Lung (tissue), 12 donors: ENCODE measurements around the gene TNFAIP8. TPM values are rescaled to one million over a fixed set of nuclear protein-coding genes. Genes with fewer than 3 reads are reported as not detected.
A peak's percentile ranks its signal among the peaks of the same experiment; 100 is the strongest.

ENCODE experiments used
- ATAC-seq: fragments of 200-7000 bp; cut with Tn5 transposase; one replicate; pipeline ENCODE4 v1.9.1; 2020; ENCODE audit warnings: moderate number of reproducible peaks; ENCODE audit not compliant: insufficient read depth, low FRiP score
- DNase-seq, 3 donors: peaks; one replicate each; pipeline ENCODE4 v3.0.0-alpha.2; 2013 to 2017
- H3K27ac ChIP-seq, 2 donors: one replicate each; pipeline ENCODE4 v1.5.1; 2013; ENCODE audit warnings: mild to moderate bottlenecking in 2 of 2, moderate library complexity in 2 of 2, control low read depth in 1 of 2, inconsistent platforms in 1 of 2, low read depth in 1 of 2, low read length in 1 of 2
- H3K27me3 ChIP-seq, 3 donors: one replicate each; pipeline ENCODE4 v1.5.1; 2013; ENCODE audit warnings: low read length in 2 of 3; ENCODE audit not compliant: control insufficient read depth in 3 of 3, insufficient read depth in 3 of 3
- H3K36me3 ChIP-seq, 4 donors: one replicate each; pipeline ENCODE4 v1.5.1; 2013; ENCODE audit warnings: low read length in 4 of 4, mild to moderate bottlenecking in 1 of 4, moderate library complexity in 1 of 4; ENCODE audit not compliant: control insufficient read depth in 4 of 4, insufficient read depth in 4 of 4
- H3K4me1 ChIP-seq, 5 donors: one replicate each; pipeline ENCODE4 v1.5.1; 2013; ENCODE audit warnings: low read length in 5 of 5, mild to moderate bottlenecking in 2 of 5, moderate library complexity in 1 of 5; ENCODE audit not compliant: control insufficient read depth in 5 of 5, insufficient read depth in 5 of 5
- H3K4me3 ChIP-seq: one replicate; pipeline ENCODE4 v1.5.1; 2013; ENCODE audit warnings: mild to moderate bottlenecking, control low read depth, moderate library complexity
- H3K9ac ChIP-seq, 2 donors: one replicate each; pipeline ENCODE4 v1.5.1; 2013; ENCODE audit warnings: low read length in 2 of 2, control low read depth in 1 of 2; ENCODE audit not compliant: insufficient read depth in 1 of 2
- H3K9me3 ChIP-seq, 4 donors: one replicate each; pipeline ENCODE4 v1.5.1; 2013; ENCODE audit warnings: low read length in 3 of 4, mild to moderate bottlenecking in 1 of 4, moderate library complexity in 1 of 4; ENCODE audit not compliant: control insufficient read depth in 4 of 4, insufficient read depth in 3 of 4
- WGBS, 2 donors: extraction: QIAGEN DNeasy Blood & Tissue Kit; methylation state at CpG; one replicate each; pipeline ENCODE4 v1.1.7; 2013; 5-methylcytosine and 5-hydroxymethylcytosine counted together
- polyA plus RNA-seq, 2 donors: library from polyadenylated mRNA; stranded (reverse); fragments of 200-250 nt; gene quantifications; one replicate each; pipeline ENCODE4 v1.2.1, GENCODE V29; 2013
- total RNA-seq, 2 donors: library from RNA; depleted of rRNA in 1 of 2; stranded (reverse); fragments of >200 nt in 1 of 2; gene quantifications; one replicate each; pipeline ENCODE4 v1.2.1, GENCODE V29; 2014 to 2021
- TF ChIP-seq, protein P1 (sequence below): IDR thresholded peaks from 2 replicates; pipeline ENCODE4 v1.5.1; 2012; ENCODE audit warnings: mild to moderate bottlenecking; ENCODE audit errors: control extremely low read depth, extremely low read depth
- donor health status: control.
- donor health status: control.
- donor health status: Bipolar disorder and iron deficiency.
- donor health status: healthy.
- donor health status: DM: yes; HTN: yes; CAD: no.

The TNFAIP8 gene
- total and polyA plus RNA-seq, 4 donors, result 11.5 to 58.9 (median 35.6) TPM

DNA sequence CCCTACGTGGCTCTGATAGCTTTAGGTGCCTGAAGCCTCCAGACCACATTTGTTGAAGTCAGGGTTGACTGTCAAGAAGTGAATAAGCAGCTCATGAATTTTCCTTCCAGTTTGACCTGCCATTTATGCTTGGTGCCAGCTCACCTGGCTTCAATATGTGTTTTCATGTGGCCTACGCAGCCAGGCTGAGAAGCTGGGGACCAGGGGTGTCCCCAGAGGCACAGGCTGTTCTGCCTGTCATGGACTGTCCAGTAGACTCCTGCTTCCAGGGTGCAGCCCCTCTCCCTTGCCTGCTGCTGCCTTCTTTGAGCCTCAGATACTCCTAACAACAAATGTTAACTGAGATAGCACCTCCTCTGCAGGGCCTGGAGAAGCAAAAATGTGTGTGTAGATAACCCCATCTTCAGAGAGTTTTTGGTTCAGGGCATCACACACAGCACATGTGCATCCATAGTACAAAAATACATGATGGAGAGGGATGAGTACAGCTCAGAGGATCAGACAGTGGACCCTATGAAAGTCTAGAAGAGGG lies 5.8 kb downstream of the TNFAIP8 start:
- Histone ChIP-seq H3K4me1 (peaks cover 0 to 26% (median 15%) of the 10 kb centered on the region in 5 donors), H3K27ac (peak overlapping the region in 1 of 2 donors; percentile 1), H3K27me3 (no peaks in the 10 kb centered on the region), H3K4me3 (no peak overlapping the region), H3K36me3 (no peaks in the 10 kb centered on the region), H3K9me3 (no peaks in the 10 kb centered on the region), H3K9ac (no peak overlapping the region)
- no peak for ATAC-seq
- no peak for DNase-seq
- WGBS, 2 donors, result 90 to 98% methylated on average over 2 of the region's 2 CpGs
- TF ChIP-seq, protein P1, sequence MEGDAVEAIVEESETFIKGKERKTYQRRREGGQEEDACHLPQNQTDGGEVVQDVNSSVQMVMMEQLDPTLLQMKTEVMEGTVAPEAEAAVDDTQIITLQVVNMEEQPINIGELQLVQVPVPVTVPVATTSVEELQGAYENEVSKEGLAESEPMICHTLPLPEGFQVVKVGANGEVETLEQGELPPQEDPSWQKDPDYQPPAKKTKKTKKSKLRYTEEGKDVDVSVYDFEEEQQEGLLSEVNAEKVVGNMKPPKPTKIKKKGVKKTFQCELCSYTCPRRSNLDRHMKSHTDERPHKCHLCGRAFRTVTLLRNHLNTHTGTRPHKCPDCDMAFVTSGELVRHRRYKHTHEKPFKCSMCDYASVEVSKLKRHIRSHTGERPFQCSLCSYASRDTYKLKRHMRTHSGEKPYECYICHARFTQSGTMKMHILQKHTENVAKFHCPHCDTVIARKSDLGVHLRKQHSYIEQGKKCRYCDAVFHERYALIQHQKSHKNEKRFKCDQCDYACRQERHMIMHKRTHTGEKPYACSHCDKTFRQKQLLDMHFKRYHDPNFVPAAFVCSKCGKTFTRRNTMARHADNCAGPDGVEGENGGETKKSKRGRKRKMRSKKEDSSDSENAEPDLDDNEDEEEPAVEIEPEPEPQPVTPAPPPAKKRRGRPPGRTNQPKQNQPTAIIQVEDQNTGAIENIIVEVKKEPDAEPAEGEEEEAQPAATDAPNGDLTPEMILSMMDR, result no peak

DNA sequence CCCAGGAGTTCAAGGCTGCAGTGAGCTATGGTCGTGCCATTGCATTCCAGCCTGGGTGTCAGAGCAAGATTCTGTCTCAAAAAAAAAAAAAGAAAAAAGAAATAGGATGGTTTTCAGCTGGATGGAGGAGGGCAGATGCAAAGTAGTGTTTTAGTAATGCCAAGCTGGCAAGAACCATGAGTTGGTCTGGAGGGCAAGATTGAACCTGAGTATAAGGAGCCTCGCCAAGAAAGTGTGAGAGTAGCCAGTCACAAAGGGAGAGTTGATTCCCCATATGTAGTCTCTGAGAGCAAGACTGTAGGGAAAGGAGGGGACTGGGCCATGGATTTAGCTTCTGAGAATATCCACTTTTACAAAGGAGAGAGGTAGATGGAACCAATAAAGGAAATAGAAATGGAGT lies 6.9 kb downstream of the TNFAIP8 start:
- Histone ChIP-seq H3K4me3 (no peak overlapping the region), H3K9me3 (no peaks in the 10 kb centered on the region), H3K9ac (no peak overlapping the region), H3K4me1 (peaks cover 0 to 24% (median 10%) of the 10 kb centered on the region in 5 donors), H3K27me3 (no peaks in the 10 kb centered on the region), H3K27ac (no peak overlapping the region), H3K36me3 (no peaks in the 10 kb centered on the region)
- ATAC-seq (no peak), DNase-seq (no peak)
- TF ChIP-seq, protein P1, result no peak
- WGBS, 2 donors, result 73 to 94% methylated on average over 2 of the region's 2 CpGs

DNA sequence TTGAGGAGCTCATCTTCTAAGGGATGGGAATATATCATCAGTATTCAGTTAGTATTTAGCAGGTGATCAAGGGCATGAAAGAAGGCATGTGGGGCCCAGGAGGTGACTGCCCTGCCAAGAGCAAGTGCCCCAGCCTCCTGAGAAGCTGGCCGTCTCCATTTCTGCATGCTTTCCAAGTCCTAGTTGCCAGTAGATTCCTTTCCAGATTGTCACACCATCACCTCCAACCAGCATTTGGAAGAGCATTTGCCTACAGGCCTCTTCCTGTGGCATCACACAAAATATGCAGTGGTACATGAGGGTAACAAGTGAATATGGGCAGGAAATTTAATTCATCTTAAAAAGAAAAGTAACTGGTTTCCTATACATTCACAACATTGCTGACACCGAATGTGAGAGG lies 7.5 kb downstream of the TNFAIP8 start:
- H3K36me3 ChIP-seq, result no peaks in the 10 kb centered on the region
- peaks cover 0 to 24% (median 10%) of the 10 kb centered on the region in 5 donors for H3K4me1 ChIP-seq
- DNase-seq, result no peak
- TF ChIP-seq, protein P1, result no peak
- 92 to 94% methylated on average over 2 of the region's 2 CpGs for WGBS, 2 donors
- no peak for ATAC-seq
- no peak overlapping the region for H3K27ac ChIP-seq
- no peaks in the 10 kb centered on the region for H3K27me3 ChIP-seq
- H3K9ac ChIP-seq, result no peak overlapping the region
- H3K9me3 ChIP-seq, result no peaks in the 10 kb centered on the region
- H3K4me3 ChIP-seq, result no peak overlapping the region

DNA sequence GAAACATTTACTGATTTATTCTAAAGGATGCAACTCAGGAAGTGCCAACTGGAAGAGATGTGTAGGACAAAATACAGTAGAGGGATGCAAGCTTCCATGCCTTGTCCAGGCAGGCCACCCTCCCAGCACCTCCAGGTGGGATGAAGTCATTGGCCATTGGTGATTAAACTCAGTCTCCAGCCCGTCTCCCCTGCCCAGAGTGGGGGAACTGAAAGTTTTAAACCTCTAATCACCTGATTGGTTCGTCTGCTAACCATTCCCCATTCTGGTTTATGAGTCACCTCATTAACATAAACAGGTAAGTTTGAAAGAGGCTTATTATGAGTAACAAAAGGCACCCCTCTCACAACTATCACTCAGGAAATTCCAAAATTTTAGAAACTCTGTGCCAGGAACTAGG lies 8.1 kb downstream of the TNFAIP8 start:
- Histone ChIP-seq H3K36me3 (no peaks in the 10 kb centered on the region), H3K9me3 (no peaks in the 10 kb centered on the region), H3K27ac (no peak overlapping the region), H3K9ac (no peak overlapping the region), H3K4me1 (peaks cover 0 to 24% (median 9%) of the 10 kb centered on the region in 5 donors), H3K4me3 (no peak overlapping the region), H3K27me3 (no peaks in the 10 kb centered on the region)
- TF ChIP-seq, protein P1, result no peak
- WGBS, 2 donors, result 77 to 79% methylated on average over 2 of the region's 2 CpGs
- DNase-seq (no peak), ATAC-seq (no peak)
